HG02973 (cell line): Measurements from ENCODE around the gene SMC1B.

Experiments
- ATAC-seq: cut with Tn5 transposase; IDR thresholded peaks from one replicate; pipeline ENCODE4 v1.9.1; 2021; ENCODE audit warnings: moderate library complexity; ENCODE audit not compliant: unreplicated experiment

The SMC1B gene

DNA sequence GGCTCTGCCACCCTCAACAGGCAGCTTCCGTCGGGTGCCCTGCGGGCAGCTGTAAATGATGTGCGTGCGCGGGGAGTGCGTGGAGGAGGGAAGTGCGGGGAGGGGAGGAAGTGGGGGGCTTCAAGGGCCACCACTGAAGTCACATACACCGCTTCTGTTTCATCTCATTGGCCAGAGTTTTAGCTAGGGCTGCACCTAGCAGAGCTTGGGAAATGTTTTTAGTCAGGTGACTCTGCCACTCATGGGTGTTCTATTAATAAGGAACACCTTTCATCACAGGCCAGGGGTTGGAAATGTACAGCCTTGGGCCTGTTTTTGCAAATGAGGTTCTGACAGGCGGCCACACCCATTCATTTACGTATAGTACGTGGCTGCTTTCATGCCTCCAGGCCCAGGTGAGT lies 89.1 kb downstream of the SMC1B start:
- ATAC-seq, result no peak

DNA sequence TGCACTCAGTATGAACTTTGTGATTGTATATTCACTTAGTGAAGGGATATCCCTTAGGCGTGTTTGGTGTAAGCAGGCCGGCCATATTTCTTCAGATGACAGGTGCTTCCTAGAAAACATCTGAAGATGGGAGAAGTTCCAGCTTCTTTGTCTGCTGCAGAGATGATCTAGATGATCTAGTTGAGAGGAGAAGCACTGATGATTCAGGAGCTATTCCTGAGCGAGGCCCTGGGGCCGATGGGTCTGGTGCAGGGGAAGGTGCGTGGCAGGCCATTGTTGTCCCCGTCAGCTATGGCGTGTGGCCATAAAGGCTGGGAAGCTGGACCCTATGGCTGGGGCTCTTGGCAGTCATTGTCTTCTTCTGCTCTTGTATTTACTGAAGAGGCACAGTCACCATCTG lies 89.7 kb downstream of the SMC1B start:
- ATAC-seq, result no peak

DNA sequence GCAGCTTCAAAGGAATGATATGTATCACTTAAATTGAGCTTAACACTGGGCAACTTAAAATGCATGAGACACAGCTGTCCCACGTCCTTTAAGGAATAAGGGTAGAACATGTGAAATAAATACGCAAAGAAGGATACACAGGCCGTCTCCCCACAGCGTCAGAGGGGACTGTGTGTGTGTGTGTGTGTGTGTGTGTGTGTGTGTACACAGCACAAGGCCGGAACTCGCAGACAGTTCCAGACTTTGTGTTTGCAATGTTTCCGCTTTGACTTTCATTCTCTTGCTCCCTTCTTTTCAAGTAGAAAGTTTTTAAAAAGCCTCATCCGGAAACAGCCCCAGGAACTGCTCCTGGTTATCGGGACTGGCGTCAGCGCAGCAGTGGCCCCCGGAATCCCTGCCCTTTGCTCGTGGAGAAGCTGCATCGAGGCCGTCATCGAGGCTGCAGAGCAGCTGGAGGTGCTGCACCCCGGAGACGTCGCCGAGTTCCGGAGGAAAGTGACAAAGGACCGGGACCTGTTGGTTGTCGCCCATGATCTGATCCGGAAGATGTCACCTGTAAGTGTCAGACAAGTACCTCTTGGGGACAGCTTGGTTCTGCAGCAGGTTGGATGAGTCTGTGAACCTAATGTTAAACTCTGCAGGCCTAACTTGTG lies 90.4 kb downstream of the SMC1B start:
- ATAC-seq, result no peak

DNA sequence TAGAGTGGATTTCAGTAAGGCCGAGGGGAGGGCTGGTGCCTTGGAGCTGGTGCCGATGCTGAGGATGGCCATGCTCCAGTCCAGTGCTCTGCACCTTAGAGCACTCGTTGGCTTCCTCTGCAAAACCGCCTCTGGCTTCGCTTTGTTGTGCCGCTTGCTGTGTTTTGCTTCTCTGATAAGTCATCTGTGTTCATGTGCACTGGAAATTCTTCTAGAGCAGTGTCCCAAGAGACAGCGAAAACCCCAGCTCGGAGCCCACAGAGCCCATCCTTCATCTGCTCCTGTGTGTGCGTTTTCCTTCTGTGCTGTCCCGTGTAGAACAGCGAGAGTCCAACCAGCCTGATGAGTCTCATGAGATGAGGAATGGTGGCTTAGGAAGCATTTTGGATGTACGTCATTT lies 91.6 kb downstream of the SMC1B start:
- ATAC-seq, result no peak

DNA sequence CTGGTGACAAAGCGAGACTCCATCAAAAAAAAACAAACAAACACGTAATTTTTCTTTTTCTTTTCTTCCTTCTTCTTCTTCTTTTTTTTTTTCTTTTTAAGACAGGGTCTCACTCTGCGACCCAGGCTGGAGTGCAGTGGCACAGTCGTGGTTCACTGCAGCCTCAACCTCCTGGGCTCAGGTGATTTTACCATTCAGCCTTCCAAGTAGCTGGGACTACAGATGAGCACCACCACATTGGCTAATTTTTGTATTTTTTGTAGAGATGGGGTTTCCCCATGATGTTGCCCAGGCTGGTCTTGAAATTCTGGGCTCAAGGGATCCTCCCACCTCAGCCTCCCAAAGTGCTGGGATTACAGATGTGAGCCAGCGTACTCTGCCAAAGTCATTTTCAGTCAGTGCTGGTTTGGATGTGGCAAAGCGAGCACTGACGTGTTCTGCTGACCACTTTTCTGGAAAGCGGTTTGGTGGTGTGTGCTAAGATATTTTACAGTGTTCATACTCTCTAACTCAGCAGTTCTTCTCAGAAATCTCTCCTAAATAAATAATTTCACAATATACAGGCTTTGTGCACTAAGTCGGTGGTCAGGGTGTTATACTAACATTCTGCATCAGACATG lies 92.9 kb downstream of the SMC1B start:
- no peak for ATAC-seq

DNA sequence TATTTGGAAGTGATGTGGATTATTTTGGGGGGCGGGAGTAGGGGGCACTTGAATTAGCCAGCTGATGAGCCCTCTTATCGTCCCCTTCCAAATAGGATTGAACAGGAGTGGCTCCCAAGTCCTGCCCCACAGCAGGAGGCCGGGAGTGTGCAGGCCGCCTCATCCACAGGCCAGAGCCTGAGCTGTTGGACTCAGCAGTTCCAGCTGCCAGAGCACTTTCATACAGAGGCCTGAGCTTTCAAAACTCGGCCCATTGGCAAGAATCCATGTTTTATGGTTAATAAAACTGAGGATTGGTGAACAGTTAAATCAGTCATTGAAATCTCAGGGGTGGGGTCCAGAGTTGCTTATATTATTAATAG lies 94.1 kb downstream of the SMC1B start:
- ATAC-seq, result no peak

DNA sequence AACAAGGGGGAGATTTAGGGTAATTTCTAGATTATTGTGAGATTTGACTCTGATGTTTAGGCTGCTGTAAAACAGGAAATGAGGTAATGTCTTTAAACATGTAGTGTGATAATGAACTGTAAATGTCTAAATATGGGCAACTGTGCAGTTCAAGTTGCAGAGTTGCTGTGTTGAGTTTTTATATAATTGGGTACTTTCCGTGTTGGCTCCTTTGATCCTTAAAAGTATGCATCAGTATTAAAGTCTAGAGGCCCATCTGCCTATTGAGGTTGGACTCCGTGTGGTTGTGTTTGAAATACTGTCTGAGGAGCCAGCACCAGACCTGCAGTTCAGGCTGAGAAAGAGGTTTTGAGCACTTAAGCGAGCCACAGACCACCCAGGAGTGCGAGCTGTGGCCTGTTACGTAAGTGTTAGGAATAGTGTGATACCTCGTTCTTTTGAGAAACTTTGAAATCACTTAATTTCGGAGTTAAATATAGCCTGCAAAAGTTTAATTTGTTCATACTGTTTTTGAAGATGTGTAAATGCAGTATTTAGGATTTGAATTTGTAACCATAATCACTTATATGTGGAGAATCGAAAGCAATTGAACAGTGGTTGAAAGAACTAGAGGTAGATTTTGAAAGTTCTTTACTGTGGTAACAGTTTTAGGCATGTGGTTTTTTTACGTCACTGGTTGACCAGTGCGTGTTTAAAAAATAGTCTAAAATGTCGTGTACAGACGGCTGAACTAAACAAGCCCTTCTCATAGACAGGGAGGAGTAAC lies 94.7 kb downstream of the SMC1B start:
- ATAC-seq, result peak; percentile 33

DNA sequence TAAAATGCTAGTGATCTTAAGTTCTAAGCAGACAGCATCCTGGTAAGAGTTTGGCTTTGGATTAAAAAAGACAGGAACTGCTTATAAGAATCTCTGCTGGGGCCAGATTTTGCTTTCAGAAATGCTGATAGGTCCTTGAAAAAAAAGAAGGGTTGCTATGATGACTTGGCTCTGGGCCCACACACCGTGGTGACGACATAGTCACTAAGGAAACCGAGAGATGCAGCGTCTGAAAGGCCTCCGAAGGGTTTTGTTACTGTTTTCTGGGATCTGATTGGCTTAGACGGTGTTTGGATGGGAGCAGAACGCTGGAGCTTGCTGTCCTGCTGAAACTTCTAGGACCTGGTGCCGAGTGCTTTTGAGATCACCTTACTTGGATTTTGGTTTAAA lies 95.2 kb downstream of the SMC1B start:
- peak; percentile 58 for ATAC-seq

DNA sequence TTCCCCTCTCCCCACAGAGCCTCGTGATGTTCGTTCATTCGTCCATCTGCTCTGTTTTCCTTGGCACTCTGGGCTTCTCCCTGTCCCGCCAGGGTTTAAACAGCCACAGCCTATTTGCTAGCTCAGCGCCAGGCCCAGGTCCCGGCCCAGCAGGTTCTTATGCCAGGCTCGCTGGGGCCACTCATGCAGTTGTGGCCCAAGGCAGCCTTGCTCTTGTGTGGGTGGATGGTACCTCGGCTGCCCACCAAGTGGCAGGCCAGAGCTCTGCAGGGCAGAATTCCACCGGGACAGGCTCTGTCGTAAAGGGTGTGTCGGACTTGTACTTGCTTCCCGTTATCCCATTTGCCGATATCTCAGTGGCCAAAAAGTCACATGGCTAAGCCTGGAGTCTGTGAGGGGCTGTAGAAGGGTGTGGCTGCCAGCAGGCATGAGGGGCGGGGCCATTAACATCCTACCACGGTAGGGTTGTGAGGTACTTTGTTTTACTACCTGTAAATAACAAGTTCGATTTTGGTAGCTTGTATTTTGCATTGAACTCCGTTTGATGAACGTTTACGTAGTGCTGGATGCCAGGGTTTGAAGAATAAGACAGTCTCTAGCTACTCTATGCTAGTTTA lies 95.7 kb downstream of the SMC1B start:
- no peak for ATAC-seq

DNA sequence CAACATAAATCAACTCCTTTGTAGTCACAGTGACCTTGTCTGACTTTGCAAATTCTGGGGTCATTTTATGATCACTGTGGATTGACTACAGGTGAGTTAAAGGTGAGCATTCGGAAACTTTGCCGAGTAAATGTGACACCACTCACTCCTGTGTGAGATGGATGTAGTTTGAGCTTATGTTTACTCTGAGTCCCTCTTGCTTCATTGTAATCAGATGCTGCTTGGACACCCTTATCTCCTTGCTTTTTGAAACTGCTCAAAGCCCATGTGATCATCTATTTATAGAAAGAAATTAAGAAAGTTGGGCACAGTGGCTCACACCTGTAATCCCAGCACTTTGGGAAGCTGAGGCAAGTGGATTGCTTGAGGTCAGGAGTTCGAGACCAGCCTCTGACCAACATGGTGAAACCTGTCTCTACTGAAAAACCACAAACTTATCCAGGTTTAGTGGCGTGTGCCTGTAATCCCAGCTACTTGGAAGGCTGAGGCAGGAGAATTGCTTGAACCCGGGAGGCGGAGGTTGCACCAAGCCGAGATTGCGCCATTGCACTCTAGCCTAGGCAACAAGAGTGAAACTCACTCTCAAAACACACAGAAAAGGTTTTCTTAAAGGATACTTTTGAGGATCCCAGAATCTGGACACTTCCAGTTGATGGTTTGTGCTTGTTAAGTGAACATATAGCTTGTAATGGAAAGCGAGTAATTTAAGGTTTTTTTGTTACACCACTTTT lies 96.4 kb downstream of the SMC1B start:
- ATAC-seq, result no peak

DNA sequence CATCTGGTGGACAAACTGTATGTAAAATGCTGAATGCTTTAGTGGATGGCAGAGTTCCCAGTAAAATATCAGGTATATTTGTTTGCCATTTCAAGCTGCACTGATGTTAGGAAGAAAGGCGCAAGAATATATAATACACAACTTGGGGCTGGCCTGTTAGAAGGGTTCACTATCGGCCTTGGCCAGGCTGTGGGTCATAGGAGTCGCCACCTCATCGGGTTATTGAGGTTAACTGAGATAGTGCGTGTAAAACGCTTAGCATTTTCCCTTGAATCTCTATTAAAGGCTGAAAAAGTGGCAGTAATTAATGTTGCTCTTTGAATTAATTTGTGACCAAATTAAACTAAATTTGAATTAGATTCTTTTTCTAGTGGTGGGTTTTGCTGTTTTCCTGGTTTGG lies 98.6 kb downstream of the SMC1B start:
- ATAC-seq, result no peak

DNA sequence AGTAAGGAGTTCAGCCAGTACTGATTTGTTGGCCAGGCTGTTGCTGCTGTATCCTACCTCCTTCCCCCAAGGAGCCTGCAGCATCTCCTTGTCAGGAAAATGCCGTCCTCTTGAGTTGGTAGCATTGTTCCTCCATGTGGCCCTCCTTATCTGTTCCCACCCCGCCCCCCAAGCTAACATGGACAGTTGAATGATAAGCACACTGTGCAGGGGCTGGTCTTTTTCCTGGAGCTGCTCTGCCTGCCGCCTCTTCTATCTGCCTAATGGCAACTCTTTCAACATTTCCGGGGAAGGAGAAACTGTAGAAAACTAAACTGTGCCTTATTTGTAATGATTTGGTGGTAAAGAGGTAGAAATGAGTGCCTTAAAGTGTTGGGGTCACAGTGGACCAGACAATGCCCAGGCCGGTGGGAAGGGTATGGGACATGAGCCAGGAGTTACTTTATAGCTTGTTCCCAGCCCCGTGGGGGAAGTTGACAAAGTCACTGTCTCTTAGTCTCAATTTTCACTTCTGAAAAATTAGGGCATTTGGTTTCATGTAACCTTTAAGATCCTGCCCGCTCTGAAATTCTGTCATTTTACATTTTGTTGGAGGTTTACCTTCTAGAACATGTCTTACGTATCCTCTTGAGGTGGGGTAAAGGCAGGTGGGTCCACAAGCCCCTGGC lies 99.2 kb downstream of the SMC1B start:
- no peak for ATAC-seq

DNA sequence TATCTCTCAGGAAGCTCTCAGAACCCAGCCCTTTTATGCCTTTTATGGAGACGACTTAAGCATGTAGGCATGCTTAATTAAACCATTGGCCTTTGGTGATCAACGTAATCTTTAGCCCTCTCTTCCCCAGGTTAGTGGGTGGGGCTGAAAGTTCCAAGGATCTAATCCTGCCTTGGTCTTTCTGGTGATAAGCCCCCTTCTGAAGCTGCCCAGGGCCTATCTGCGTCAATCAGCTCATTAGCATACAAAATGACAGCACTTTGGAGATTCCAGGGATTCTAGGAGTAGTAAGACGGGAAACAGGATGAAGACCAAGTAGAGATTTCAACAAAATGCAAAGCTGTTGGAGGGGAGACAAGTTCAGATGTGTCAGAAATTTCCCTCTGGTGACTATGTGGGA lies 100.5 kb downstream of the SMC1B start:
- ATAC-seq, result no peak

DNA sequence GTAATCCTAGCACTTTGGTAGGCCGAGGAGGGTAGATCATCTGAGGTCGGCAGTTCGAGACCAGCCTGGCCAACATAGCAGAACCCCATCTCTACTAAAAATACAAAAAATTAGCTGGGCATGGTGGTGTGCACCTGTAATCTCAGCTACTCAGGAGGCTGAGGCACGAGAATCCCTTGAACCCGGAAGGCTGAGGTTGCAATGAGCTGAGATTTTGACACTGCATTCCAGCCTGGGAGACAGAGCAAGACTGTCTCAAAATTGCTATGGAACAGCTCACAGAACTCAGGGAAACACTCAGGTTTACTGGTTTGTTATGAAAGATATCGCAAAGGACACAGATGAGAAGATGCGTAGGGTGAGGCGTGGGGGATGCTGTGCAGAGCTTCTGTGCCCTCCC lies 101.0 kb downstream of the SMC1B start:
- ATAC-seq, result no peak

DNA sequence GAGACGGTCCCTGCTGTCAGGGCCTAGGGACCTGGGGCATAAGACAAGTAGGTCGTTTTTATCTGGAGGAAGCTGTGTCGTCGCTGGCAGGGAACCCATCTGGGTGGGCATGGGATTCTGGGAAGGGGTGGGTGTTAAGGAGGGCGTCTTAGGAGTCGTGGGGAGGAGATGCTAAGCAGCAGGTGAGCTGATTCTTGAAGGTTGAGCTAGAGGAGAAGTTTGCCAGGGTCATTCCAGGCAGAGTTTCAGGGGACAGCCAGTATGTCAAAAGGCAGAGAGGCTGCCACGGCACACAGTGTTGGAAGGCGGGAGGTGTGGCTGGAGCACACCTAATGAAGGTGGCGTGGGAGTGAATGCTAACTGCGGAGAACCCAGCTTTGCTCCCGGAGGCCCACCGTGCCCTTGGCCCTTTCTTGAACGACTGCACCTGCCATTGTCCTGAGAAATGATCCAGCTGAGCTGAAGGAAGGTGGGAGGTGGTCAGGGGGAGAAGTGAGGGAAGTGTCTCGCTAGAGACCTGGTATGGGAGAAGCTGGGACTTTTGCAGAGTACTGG lies 102.3 kb downstream of the SMC1B start:
- no peak for ATAC-seq

DNA sequence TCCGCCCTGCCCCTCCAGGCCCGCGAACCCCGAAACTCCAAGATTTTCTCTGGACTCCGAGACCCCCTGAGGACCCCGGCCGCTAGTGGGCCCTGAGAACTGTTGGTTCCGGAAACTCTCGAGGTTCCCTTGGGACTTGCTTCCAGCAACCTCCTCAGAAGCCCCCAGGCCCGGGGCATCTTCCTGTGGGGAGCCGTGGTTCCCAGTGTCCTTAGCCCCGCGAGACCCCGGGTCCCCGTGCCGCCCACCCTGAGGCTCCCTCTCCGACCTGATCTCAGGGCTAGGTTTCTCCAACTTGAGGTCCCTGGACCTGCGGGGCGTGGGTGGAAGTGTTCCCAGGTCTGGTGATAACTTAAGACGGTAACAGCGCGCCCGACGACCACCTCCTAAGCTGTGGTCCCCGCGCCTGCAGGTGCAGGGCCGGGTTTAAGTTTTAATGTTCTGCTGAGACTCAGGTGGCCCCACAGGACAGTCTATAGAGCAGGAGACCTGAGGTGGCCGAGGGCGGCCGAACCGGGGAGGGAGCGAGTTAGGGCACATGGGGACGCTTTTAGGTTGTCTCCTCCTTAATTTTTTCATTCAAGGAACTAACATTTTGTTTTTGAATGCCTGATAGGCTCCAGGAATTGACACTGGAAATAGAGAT lies 102.9 kb downstream of the SMC1B start:
- no peak for ATAC-seq

DNA sequence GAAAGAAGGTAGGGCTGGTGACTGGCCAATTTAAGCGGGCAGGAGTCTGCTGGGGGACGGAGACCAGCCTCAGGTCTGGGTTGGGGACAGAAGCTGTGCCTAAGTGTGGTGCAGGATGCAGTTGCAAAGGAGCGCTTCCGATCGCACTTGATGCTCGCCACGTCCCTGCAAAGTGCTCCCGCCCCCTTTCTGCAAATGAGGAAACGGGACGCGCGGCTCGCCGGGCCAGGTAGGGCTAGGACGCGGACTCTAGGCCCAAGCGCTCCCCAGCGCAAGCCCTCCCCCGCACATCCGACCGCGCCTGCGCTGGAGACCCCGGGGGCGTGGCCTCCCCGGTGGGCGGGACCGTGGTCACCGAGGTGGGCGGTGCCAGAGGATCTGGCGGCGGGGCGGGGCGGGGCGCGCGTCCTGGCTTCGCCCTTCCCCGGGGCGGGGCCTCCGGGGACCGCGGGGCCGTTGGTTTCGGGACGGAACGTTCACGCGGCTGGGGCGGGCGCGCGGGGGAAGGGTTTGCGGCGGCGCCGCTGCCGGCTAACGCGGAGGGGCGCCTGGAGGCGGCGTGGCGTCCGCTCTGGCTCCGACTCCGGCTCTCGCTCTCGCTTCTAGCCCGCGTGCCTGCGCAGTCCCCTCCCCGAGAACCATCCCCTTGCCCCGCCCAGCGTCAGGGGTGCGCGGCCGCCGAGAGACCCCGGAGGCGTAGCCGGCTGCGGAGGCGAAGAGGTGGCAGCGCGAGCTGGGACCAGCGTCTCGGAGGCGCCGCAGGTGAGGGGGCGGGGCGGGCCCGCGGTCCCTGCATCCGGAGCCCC lies 103.8 kb downstream of the SMC1B start, which contains the start of gene FAM118A:
FAM118A (plus strand) TSS at position 513 of the 806 bp plus-strand sequence. CDS start 12,446 bp downstream, outside the sequence.
- peak; percentile 75 for ATAC-seq

DNA sequence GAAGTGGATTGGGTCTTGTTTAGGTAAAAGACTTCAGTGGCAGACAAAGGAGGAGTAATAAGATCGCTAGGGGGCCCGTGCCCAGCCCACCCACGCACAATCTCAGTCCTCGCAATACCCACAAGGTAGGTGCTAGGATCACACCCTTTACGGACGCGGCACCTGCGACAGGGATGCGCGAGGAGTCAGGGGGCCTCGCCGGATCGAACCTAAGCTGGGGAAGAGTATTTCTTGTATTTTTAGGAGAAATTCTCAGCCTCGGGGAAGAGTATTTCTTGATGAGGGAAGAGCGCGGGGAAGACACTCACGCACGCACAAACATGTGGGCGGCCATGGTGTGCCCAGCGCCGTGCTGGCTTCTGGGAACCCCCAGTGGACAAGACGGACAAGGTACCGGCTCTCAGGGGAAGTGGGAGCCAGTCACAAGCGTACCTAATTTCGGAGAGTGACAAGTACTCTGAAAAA lies 104.4 kb downstream of the SMC1B start:
- ATAC-seq, result no peak
